Activated B cell treated with CpG ODN at 0.5 μM for 24 hours (primary cell): ENCODE measurements around the gene STK25. TPM values are rescaled to one million over a fixed set of nuclear protein-coding genes. Genes with fewer than 3 reads are reported as not detected.

ENCODE experiments used
- ATAC-seq: fragments of 200-7000 bp; cut with Tn5 transposase; one replicate; pipeline ENCODE4 v1.10.0; 2021; ENCODE audit warnings: low read depth, mild to moderate bottlenecking, moderate library complexity
- CTCF ChIA-PET: fragments of 350-600 bp; sonication (Branson Sonifier 250); formaldehyde crosslinking; loops from one replicate; lab custom pipeline; 2021; ENCODE audit warnings: antibody characterized with exemption; lab: Charles Lee
- POLR2A ChIA-PET: fragments of 350-600 bp; sonication (Branson Sonifier 250); formaldehyde crosslinking; loops from one replicate; lab custom pipeline; 2021; ENCODE audit warnings: antibody characterized with exemption; lab: Charles Lee
- DNase-seq: peaks from one replicate; pipeline ENCODE4 v3.0.0; 2022
- H3K27ac Mint-ChIP-seq: one replicate; pipeline ENCODE4 v1.8.0; 2020; ENCODE audit warnings: mixed read lengths
- H3K27me3 Mint-ChIP-seq: one replicate; pipeline ENCODE4 v1.8.0; 2021; ENCODE audit warnings: mixed read lengths
- H3K36me3 Mint-ChIP-seq: one replicate; pipeline ENCODE4 v1.8.0; 2021; ENCODE audit warnings: low read depth, mixed read lengths
- H3K4me1 Mint-ChIP-seq: one replicate; pipeline ENCODE4 v1.8.0; 2021; ENCODE audit warnings: mixed read lengths
- H3K4me3 Mint-ChIP-seq: one replicate; pipeline ENCODE4 v1.8.0; 2020; ENCODE audit warnings: mild to moderate bottlenecking, mixed read lengths
- H3K9me3 Mint-ChIP-seq: one replicate; pipeline ENCODE4 v1.8.0; 2020; ENCODE audit warnings: mixed read lengths
- CTCF ChIP-seq: fragments of 200-600 bp; IDR thresholded peaks from one replicate; pipeline ENCODE4 v1.8.0; 2022; ENCODE audit warnings: antibody characterized with exemption, mild to moderate bottlenecking
- intact Hi-C: fragments of 100-400 bp; cut with micrococcal nuclease; formaldehyde crosslinking; loops from one replicate; pipeline ENCODE4 v1.15.1; 2024
- total RNA-seq: library from RNA; stranded (reverse); gene quantifications from 2 replicates; pipeline ENCODE4 v1.2.3, GENCODE V29; 2022

Gene STK25
- total RNA-seq, 1 donor from 2014 or later: 151 TPM

DNA sequence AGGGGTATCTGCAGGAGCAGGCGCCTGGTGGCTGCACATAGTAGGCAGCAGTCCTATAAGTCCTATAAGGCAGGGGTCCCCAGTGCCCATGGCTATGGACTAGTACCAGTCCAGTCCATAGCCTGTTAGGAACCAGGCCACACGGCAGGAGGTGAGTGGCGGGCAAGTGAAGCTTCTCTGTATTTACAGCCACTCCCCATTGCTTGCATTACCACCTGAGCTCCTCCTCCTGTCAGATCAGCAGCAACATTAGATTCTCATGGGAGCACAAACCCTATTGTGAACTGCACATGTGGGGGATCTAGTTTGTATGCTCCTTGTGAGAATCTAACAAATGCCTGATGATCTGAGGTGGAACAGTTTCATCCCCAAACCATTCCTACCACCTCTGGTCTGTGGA is 33.1 kb downstream of the STK25 start:
- Mint-ChIP-seq H3K4me1 (no peaks in the 10 kb centered on the region), H3K27me3 (no peaks in the 10 kb centered on the region), H3K9me3 (no peaks in the 10 kb centered on the region), H3K4me3 (no peak overlapping the region), H3K27ac (no peak overlapping the region), H3K36me3 (peaks cover 48% of the 10 kb centered on the region)
- TF ChIP-seq CTCF: no peak
- intact Hi-C loops: no loop called here
- no peak for ATAC-seq
- POLR2A ChIA-PET: no interaction called here
- CTCF ChIA-PET: no interaction called here
- no peak for DNase-seq

DNA sequence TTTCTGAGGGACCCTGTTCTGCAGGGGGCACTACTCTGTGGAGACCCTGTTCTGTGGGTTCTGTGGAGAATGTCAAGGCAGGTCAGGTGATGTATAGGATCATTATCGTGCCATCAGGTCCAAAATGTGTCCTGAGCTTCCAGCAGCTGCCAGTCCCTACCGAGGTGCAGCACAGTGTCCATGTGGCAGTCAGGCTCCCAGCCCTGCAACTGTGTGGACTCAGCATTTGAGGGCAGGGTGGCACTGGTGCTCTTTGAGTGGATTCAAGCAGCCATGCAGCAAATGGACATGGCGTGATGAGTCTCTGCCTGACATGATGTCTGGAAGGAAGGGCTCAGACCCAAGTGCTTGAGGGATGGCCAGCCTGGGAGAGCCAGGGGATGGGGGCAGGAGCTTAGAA is 35.0 kb downstream of the STK25 start:
- ChIA-PET CTCF (no interaction called here), POLR2A (no interaction called here)
- H3K36me3 Mint-ChIP-seq: peaks cover 44% of the 10 kb centered on the region
- no peaks in the 10 kb centered on the region for H3K4me1 Mint-ChIP-seq
- DNase-seq (no peak), ATAC-seq (no peak)
- no peak overlapping the region for H3K27ac Mint-ChIP-seq
- no peak for TF ChIP-seq CTCF
- intact Hi-C loops: no loop called here
- H3K9me3 Mint-ChIP-seq: no peaks in the 10 kb centered on the region
- no peaks in the 10 kb centered on the region for H3K27me3 Mint-ChIP-seq
- no peak overlapping the region for H3K4me3 Mint-ChIP-seq

DNA sequence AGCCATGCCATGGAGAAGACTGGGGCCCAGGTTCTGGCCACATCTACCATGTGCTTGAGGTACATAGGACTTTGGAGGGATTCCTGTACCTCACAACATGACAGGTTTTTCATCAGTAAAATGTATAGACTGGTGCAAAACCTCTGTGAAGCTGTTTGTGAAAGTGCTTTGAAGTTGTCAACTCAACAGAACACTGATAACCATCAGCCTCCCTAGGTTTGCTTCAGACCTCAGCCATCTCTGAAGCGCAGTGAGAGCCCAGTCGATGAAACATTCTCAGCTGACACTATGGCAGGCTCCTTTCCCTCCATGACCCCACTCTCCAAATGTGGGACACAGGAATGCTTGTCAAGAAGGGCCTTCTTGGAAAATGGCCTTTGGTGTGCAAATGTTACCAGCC is 38.6 kb downstream of the STK25 start:
- intact Hi-C loops: no loop called here
- Mint-ChIP-seq H3K4me3 (no peak overlapping the region), H3K27ac (no peak overlapping the region), H3K9me3 (no peaks in the 10 kb centered on the region), H3K36me3 (peaks cover 29% of the 10 kb centered on the region), H3K4me1 (no peaks in the 10 kb centered on the region), H3K27me3 (no peaks in the 10 kb centered on the region)
- ATAC-seq: no peak
- ChIA-PET CTCF (no interaction called here), POLR2A (no interaction called here)
- no peak for TF ChIP-seq CTCF
- DNase-seq: no peak

DNA sequence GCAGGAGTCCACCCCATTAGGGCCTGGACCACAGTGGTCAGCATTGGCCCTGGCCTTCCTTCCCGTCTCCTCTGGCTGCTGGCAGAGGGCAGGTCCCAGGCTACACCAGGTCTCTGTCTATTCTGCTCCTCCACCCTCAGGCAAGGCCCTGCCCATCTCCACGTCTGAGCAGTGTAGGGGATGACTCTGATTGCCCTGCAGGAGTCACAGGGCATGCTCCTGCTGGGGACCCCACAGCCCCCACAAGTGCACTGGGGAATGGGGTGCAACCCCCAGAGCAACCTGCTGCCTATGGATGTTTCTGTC is 40.0 kb downstream of the STK25 start:
- DNase-seq: no peak
- POLR2A ChIA-PET: no interaction called here
- intact Hi-C loops: no loop called here

GRCh38 chr2:241467777-241468475 is 40.5 kb downstream of the STK25 start:
- H3K9me3 Mint-ChIP-seq: no peaks in the 10 kb centered on the region
- intact Hi-C loops: no loop called here
- DNase-seq (no peak), ATAC-seq (no peak)
- no peak overlapping the region for H3K4me3 Mint-ChIP-seq
- no peak overlapping the region for H3K27ac Mint-ChIP-seq
- ChIA-PET POLR2A (no interaction called here), CTCF (no interaction called here)
- H3K27me3 Mint-ChIP-seq: no peaks in the 10 kb centered on the region
- H3K4me1 Mint-ChIP-seq: no peaks in the 10 kb centered on the region
- peaks cover 37% of the 10 kb centered on the region for H3K36me3 Mint-ChIP-seq
- no peak for TF ChIP-seq CTCF

More for the DNA sequence above, 40.0 kb downstream of the STK25 start:
- ATAC-seq: no peak
- Mint-ChIP-seq H3K27ac (no peak overlapping the region), H3K4me1 (no peaks in the 10 kb centered on the region), H3K27me3 (no peaks in the 10 kb centered on the region), H3K36me3 (peaks cover 32% of the 10 kb centered on the region), H3K9me3 (no peaks in the 10 kb centered on the region), H3K4me3 (no peak overlapping the region)
- TF ChIP-seq CTCF: no peak
- CTCF ChIA-PET: no interaction called here
